ENCODE results near the gene GIT2. TPM values are rescaled to one million over a fixed set of nuclear protein-coding genes. Genes with fewer than 3 reads are reported as not detected.

GIT2 gene
- total RNA-seq (10 to 100 TPM; 25.8 to 98.6 (median 61.0) TPM), polyA plus RNA-seq (10 to 100 TPM in 1 of 3 donors, 1 to 10 TPM in 2; 6.4 to 10.6 (median 7.2) TPM)
- long read RNA-seq, donor 1, result 0 reads
- long read RNA-seq, donor 2, partial matches to known transcripts, result 0 of 2 reads
- long read RNA-seq, donor 2, other reads (novel, unspliced or antisense), result 0 of 2 reads
- long read RNA-seq, donor 3, partial matches to known transcripts, result 0 of 1 reads
- long read RNA-seq, donor 3, other reads (novel, unspliced or antisense), result 0 of 1 reads
- long read RNA-seq, donor 4, full-length matches to known transcripts, result 3 of 3 reads
- long read RNA-seq, donor 4, partial matches to known transcripts, result 0 of 3 reads
- long read RNA-seq, donor 4, other reads (novel, unspliced or antisense), result 0 of 3 reads
- long read RNA-seq, donor 5, full-length matches to known transcripts, result 4 of 4 reads
- long read RNA-seq, donor 5, partial matches to known transcripts, result 0 of 4 reads
- long read RNA-seq, donor 5, other reads (novel, unspliced or antisense), result 0 of 4 reads
- long read RNA-seq, donor 6, partial matches to known transcripts, result 5 of 9 reads
- long read RNA-seq, donor 6, other reads (novel, unspliced or antisense), result 0 of 9 reads
- long read RNA-seq, donor 7, full-length matches to known transcripts, result 3 of 3 reads
- long read RNA-seq, donor 7, partial matches to known transcripts, result 0 of 3 reads
- long read RNA-seq, donor 7, other reads (novel, unspliced or antisense), result 0 of 3 reads
- long read RNA-seq, donor 8, full-length matches to known transcripts, result 2 of 19 reads
- long read RNA-seq, donor 8, partial matches to known transcripts, result 17 of 19 reads
- long read RNA-seq, donor 8, other reads (novel, unspliced or antisense), result 0 of 19 reads
- long read RNA-seq, donor 9, partial matches to known transcripts, result 0 of 2 reads
- long read RNA-seq, donor 9, other reads (novel, unspliced or antisense), result 0 of 2 reads
- long read RNA-seq, donor 10, result 0 reads

- Histone ChIP-seq H3K4me1 (peaks cover 20 to 68% (median 56%) of the 10 kb centered on the region in 4 donors), H3K4me3 (peak within 1 kb of the TSS; percentile 75 to 99 (median 88)), H3K27me3 (no peaks in the 10 kb centered on the region), H3K9me3 (no peaks in the 10 kb centered on the region), H3K36me3 (peaks cover 0 to 17% (median 9%) of the 10 kb centered on the region in 4 donors), H3K27ac (peak within 1 kb of the TSS; percentile 83 to 97 (median 88))
- 0 to 1% (median 1%) methylated on average over 27 to 65 of the region's 65 CpGs for WGBS, 5 donors
- TF ChIP-seq CTCF (IDR thresholded peaks at IDR 0.05), result no peak
- TF ChIP-seq POLR2AphosphoS5 (IDR thresholded peaks at IDR 0.05), result peak; percentile 91 to 98 (median 98)
- peak; percentile 95 to 98 for DNase-seq
- intact Hi-C loops (cut with DNase I; ENCODE audit: low total_unique reads), result no loop called here
Measured at GRCh38 chr12:109995686-109996482, at the start of gene GIT2. TSS of gene GIT2 (minus strand) at chr12:109996368. CDS start at chr12:109996224, 144 bp downstream.

GRCh38 chr12:110042264-110042663 is 46.1 kb upstream of the GIT2 start:
- 96 to 100% (median 96%) methylated on average over 3 of the region's 3 CpGs for WGBS, 5 donors
- DNase-seq, result peak in 1 of 2 donors; percentile 53

GRCh38 chr12:110039085-110039807 is 43.1 kb upstream of the GIT2 start:
- WGBS, 5 donors, result 19 to 45% (median 25%) methylated on average over 5 of the region's 5 CpGs
- Histone ChIP-seq H3K27me3 (no peaks in the 10 kb centered on the region), H3K4me1 (peaks cover 22 to 53% (median 37%) of the 10 kb centered on the region in 4 donors), H3K36me3 (peaks cover 15 to 61% (median 59%) of the 10 kb centered on the region in 4 donors), H3K4me3 (no peak overlapping the region), H3K27ac (peak overlapping the region; percentile 76 to 88 (median 85)), H3K9me3 (no peaks in the 10 kb centered on the region)
- peak; percentile 43 to 88 for DNase-seq
- intact Hi-C loops (cut with DNase I; ENCODE audit: low total_unique reads), result no loop called here
- TF ChIP-seq EP300 (IDR thresholded peaks at IDR 0.05) (no peak), POLR2AphosphoS5 (IDR thresholded peaks at IDR 0.05) (peak in 2 of 3 donors; percentile 5 to 65)

More at GRCh38 chr12:110042264-110042663, 46.1 kb upstream of the GIT2 start:
- Histone ChIP-seq H3K4me1 (peaks cover 22 to 61% (median 46%) of the 10 kb centered on the region in 4 donors), H3K27me3 (no peaks in the 10 kb centered on the region), H3K9me3 (no peaks in the 10 kb centered on the region), H3K27ac (peak overlapping the region in 1 of 5 donors; percentile 72), H3K36me3 (peaks cover 5 to 36% (median 31%) of the 10 kb centered on the region in 4 donors), H3K4me3 (no peak overlapping the region)
- intact Hi-C loops (cut with DNase I; ENCODE audit: low total_unique reads), result no loop called here
- no peak for TF ChIP-seq CTCF (IDR thresholded peaks at IDR 0.05)
- TF ChIP-seq EP300 (IDR thresholded peaks at IDR 0.05), result no peak
- TF ChIP-seq POLR2A (IDR thresholded peaks at IDR 0.05), result no peak
- TF ChIP-seq POLR2AphosphoS5 (IDR thresholded peaks at IDR 0.05), result no peak

- Histone ChIP-seq H3K27ac (peak overlapping the region; percentile 70 to 87 (median 77)), H3K36me3 (peaks cover 15 to 62% (median 61%) of the 10 kb centered on the region in 4 donors), H3K27me3 (no peaks in the 10 kb centered on the region), H3K4me3 (no peak overlapping the region), H3K4me1 (peaks cover 22 to 53% (median 37%) of the 10 kb centered on the region in 4 donors), H3K9me3 (no peaks in the 10 kb centered on the region)
- intact Hi-C loops (cut with DNase I; ENCODE audit: low total_unique reads), result no loop called here
- DNase-seq, result no peak
- TF ChIP-seq CTCF (IDR thresholded peaks at IDR 0.05) (no peak), EP300 (IDR thresholded peaks at IDR 0.05) (no peak), POLR2AphosphoS5 (IDR thresholded peaks at IDR 0.05) (no peak), POLR2A (IDR thresholded peaks at IDR 0.05) (no peak)
- WGBS, 5 donors, result 26 to 48% (median 30%) methylated on average over 5 of the region's 5 CpGs
Measured at GRCh38 chr12:110038741-110039084, 42.5 kb upstream of the GIT2 start.
